ENCODE measurements around the gene MCF2L2.
A peak's percentile ranks its signal among the peaks of the same experiment; 100 is the strongest.
"Not testable (repeated sequence)": the region's sequence is repeated elsewhere in the genome, so short reads cannot be mapped to it uniquely, and the experiment has no call there.

The MCF2L2 gene

DNA sequence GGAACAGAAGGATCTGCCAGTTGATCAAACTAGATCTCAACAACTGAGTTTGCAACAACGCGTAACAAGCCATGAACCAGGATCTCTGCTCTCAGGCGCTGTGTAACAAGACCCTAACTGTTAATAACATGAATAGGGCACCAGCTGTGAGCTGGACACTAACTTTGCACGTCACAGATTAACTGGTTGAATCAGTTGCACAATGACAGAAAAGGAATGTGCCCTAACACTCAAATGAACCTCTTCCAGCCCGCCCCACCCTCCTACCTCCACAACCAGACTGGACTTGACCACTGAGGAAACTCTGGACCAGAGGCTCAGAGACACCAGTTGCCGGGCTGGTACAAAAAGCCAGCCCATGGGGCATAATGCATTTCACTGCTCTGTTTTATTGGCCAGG, 34.3 kb downstream of the MCF2L2 start:
- DNase-seq: no peak

GRCh38 chr3:183393625-183394024, 34.8 kb downstream of the MCF2L2 start:
- DNase-seq: no peak

DNA sequence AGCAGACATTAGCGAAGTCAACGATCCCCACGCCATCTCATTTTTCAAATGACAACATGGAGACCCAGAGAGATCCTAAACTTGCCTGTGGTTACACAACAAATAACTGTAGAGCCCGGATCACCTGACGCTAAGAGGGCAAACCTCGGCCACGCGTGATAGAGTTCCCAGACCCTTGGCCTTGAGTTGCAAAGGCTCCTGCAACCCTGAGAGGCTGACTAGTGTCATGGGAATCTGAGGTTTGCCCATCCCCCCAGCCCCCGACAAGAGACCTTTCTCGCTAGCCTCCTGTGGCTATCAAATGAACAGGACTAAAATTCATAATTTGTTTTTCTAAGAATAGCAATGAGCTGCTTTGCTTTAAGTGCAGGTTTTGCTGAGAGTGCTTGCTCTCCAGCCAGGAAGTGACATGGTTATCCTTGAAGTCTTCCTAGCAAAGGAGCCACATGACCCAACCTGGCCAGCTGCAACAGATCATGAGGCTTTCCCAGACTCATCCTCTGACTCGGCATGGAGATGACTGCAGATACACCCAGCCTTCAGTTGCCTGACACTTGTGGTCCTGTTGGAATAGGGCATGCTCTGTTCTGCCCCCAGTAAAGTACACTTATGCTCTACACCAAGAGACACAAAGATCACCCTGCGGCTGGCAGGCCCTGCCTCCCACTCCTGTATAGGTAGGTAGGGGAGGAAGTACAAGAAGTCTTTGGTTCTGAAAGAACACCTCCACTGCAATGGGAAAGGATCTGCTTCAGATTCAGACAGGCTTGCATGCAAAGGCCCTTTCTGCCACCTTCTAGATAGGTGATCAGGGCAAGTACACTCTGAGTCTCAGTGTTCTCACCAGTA, 36.0 kb downstream of the MCF2L2 start:
- no peak for DNase-seq

GRCh38 chr3:183391460-183391859, 37.0 kb downstream of the MCF2L2 start:
- DNase-seq: no peak

GRCh38 chr3:183390844-183391243, 37.6 kb downstream of the MCF2L2 start:
- no peak for DNase-seq

GRCh38 chr3:183388213-183388895, 40.1 kb downstream of the MCF2L2 start:
- no peak for DNase-seq

GRCh38 chr3:183387797-183388196, 40.6 kb downstream of the MCF2L2 start:
- DNase-seq: no peak

GRCh38 chr3:183386651-183387050, 41.8 kb downstream of the MCF2L2 start:
- DNase-seq: no peak

GRCh38 chr3:183385698-183386613, 42.5 kb downstream of the MCF2L2 start:
- DNase-seq: peak; percentile 57

DNA sequence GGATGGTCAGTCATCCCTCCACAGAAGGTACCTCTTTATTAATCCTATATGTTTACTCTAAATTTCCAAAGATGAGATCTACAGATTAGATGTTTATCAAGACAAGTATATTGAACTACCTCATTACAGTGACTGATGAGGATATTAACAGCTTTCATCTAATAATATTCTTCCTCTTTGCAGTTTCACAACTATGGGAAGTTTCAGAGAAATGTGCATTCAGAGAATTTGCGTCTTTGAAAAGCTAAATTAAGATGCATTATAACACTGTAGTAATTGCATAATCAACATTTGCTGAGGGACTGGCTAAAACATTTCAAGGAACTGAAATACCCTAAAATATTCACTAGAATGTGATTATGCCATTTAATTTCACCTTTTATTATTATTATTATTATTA, 46.7 kb downstream of the MCF2L2 start:
- no peak for DNase-seq

GRCh38 chr3:183381179-183381578, 47.2 kb downstream of the MCF2L2 start:
- no peak for DNase-seq

DNA sequence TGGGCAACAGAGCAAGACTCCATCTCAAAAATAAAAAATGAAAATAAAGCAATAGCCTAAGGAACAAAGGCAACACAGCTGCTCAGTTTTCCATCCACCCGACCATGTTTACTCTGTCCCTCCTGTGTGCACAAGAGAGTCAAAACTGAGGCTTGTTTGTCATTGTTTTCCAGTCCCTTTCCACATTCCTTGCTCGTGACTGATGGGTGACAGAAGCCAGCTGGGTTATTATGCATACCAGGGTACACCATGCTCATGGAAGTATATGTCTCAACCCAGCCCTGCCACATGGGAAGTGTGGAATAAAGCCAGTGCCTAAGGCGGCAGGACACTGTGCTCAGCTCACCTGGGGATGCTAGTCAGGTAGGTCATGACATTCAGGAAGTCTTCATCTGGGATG, 49.5 kb downstream of the MCF2L2 start:
- DNase-seq: no peak

DNA sequence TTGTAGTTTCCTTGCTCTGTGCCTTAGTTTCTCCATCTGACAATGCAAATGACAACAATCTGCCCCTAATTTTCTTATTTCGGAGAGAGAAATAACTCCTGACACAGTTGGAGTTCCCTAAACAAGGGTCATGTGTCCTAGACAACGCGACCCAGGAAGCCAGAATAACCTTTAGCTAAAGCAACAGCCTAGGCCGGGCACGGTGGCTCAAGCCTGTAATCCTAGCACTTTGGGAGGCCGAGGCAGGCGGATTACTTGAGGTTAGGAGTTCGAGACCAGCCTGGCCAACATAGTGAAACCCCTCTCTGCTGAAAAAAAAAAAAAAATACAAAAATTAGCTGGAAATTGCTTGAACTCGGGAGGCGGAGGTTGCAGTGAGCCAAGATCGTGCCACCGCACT, 49.9 kb downstream of the MCF2L2 start:
- no peak for DNase-seq

DNA sequence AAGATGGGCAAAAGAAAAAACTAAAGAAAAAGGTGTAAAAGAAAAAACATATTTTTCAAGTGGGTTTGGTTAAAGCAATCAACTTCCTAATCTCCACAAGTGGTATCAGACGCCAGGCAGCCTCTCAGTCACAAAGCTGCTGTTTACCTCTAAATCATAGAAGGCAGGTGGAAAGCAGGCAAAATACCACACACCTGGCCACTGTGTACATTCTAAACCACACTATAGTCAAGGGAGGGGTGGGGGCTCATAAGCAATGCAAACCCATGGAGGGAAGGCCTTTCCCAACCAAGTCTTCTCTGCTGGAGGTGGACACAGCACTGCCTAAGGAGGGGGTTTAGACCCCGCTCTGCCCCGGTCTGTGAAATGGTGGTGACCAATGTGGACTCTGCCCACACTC, 50.4 kb downstream of the MCF2L2 start:
- no peak for DNase-seq

- DNase-seq: no peak
Measured at GRCh38 chr3:183377307-183377959, 51.0 kb downstream of the MCF2L2 start.

GRCh38 chr3:183375787-183376186, 52.6 kb downstream of the MCF2L2 start:
- no peak for DNase-seq

DNA sequence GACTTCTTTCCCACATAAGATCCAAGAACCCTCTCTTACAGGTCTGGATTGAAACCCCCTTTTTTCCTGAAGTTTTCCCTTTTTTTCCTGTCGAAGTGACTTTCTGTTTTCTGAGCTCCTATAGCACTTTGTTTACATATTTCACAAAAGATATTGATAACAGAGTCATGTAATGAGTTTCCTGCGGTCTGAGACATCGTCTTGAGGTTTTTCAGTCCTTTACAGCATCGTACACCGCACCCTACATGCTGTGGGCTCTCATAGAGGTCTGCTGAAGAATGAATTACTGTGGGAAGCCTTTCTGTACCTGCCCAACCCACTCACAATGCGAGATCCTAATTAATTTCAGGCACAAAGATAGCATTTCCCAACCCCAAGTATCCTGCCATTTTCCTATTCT, 53.1 kb downstream of the MCF2L2 start:
- no peak for DNase-seq

- no peak for DNase-seq
Measured at GRCh38 chr3:183372911-183373310, 55.5 kb downstream of the MCF2L2 start.

- DNase-seq: not testable (repeated sequence)
Measured at GRCh38 chr3:183371600-183371968, 56.8 kb downstream of the MCF2L2 start.

DNA sequence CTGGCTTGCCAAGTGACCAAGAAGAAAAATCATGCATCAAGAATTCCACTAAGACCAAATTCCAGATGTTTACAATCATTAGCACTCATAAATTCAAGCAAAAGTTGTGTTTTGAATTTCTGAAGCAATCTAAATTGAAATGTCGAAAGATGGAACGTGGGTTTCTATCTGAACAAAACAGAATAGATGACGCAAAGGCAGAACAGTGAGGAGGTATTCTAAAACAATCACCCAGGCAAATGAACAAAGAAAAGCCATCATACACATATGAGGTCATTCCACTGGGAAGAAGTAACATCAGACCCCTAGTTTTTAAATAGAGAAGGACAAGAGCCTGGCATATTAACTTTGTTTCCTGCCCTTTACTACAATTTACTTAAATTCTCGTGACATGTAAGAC, 58.0 kb downstream of the MCF2L2 start:
- no peak for DNase-seq

DNA sequence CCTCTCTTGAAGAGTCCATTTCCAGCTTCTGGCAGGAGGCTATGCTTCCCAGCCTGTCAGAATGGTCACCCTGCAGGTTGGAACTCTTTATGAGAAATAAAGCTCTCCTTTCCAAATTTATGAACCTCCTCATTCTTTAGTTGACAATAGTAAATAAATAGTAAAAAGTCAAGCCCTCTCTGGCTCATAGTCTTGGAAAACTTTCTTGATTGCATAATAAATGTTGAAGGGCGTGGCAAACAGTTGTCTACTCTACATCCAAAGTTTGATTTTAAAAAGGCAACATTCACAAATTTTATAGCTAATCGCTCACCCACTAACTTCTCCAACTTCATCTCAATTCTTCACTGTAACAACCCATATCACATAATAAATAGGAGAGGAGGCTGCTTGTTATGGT, 58.8 kb downstream of the MCF2L2 start:
- DNase-seq: no peak

DNA sequence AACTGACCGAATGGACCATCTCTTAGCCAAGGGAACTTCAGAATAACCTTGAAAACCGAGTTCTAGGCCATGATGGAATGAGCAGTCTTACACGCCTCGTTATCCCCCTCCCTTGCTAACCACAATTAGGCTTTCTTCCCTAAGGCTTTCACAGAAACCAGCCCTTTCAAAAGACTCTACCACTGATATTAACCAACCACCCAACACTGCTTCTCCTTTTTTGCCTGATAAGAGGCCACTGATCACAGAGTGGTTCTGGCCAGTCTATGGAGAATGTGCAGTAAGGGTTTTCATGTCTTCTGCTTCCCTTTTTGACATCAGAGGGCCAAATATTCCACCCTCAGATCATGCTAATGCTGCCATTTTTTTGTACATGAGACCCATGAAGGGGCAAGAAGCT, 59.3 kb downstream of the MCF2L2 start:
- DNase-seq: no peak

All from right forelimb (tissue), 1 donor.